PFSK-1 (cell line): ENCODE measurements around the gene ABHD16B.

Source experiments
- FOXP2 ChIP-seq: optimal IDR thresholded peaks from 2 replicates; pipeline ENCODE3; 2011; ENCODE audit warnings: borderline replicate concordance, control low read depth, inconsistent platforms; ENCODE audit not compliant: insufficient read depth; ENCODE audit errors: extremely low read length, extremely low read depth
- POLR2AphosphoS5 ChIP-seq: IDR thresholded peaks from 2 replicates; pipeline ENCODE4 v1.6.1; 2012; ENCODE audit warnings: low read depth, mild to moderate bottlenecking, control low read depth, low read length, moderate library complexity
- REST ChIP-seq, 2 experiments: IDR thresholded peaks; 2 replicates each; pipeline versions ENCODE4 v1.6.1 to v1.8.0; 2011 to 2012; ENCODE audit warnings: low read depth in 2 of 2, low read length in 2 of 2, control low read depth in 1 of 2, inconsistent platforms in 1 of 2, mild to moderate bottlenecking in 1 of 2, moderate library complexity in 1 of 2; ENCODE audit not compliant: insufficient read depth in 1 of 2
- SIN3A ChIP-seq: IDR thresholded peaks from 2 replicates; pipeline ENCODE4 v1.6.1; 2012; ENCODE audit warnings: mild to moderate bottlenecking, low read length, moderate library complexity, borderline replicate concordance; ENCODE audit not compliant: insufficient read depth
- TAF1 ChIP-seq: IDR thresholded peaks from 2 replicates; pipeline ENCODE4 v1.6.1; 2012; ENCODE audit warnings: low read length, control low read depth, borderline replicate concordance; ENCODE audit not compliant: insufficient read depth

ABHD16B gene

GRCh38 chr20:63860325-63861051, 810 bp upstream of the ABHD16B start:
- no peak for TF ChIP-seq SIN3A
- TF ChIP-seq FOXP2: no peak
- no peak for TF ChIP-seq TAF1
- TF ChIP-seq REST (IDR thresholded peaks at IDR 0.05; ENCODE audit: insufficient read depth in 1 of 2, low read depth in 2 of 2, low read length in 2 of 2): no peak
- TF ChIP-seq POLR2AphosphoS5: no peak

DNA sequence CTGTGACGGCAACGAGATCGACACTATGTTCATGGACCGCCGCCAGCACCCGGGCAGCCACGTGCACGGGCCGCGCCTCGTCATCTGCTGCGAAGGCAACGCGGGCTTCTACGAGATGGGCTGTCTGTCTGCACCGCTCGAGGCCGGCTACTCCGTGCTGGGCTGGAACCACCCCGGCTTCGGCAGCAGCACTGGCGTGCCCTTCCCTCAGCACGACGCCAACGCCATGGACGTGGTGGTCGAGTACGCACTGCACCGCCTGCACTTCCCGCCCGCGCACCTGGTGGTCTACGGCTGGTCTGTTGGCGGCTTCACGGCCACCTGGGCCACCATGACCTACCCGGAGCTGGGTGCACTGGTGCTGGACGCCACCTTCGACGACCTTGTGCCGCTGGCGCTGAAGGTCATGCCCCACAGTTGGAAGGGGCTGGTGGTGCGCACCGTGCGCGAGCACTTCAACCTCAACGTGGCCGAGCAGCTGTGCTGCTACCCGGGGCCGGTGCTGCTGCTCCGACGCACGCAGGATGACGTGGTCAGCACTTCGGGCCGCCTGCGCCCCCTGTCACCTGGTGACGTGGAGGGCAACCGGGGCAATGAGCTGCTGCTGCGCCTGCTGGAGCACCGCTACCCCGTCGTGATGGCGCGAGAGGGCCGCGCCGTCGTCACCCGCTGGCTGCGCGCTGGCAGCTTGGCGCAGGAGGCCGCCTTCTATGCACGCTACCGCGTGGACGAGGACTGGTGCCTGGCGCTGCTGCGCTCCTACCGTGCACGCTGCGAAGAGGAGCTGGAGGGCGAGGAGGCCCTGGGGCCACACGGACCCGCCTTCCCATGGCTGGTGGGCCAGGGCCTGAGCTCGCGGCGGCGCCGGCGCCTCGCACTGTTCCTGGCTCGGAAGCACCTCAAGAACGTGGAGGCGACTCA, 943 bp downstream of the ABHD16B start:
- TF ChIP-seq POLR2AphosphoS5 (no peak), REST (IDR thresholded peaks at IDR 0.05; ENCODE audit: insufficient read depth in 1 of 2, low read depth in 2 of 2, low read length in 2 of 2) (no peak), FOXP2 (no peak), SIN3A (no peak), TAF1 (no peak)

- TF ChIP-seq SIN3A (no peak), REST (IDR thresholded peaks at IDR 0.05; ENCODE audit: insufficient read depth in 1 of 2, low read depth in 2 of 2, low read length in 2 of 2) (no peak), TAF1 (no peak), POLR2AphosphoS5 (no peak), FOXP2 (no peak)
Observed at GRCh38 chr20:63863021-63863797, 1.9 kb downstream of the ABHD16B start.

- TF ChIP-seq POLR2AphosphoS5: no peak; the same call in 1 of the 2 replicates
- no peak for TF ChIP-seq TAF1
- TF ChIP-seq SIN3A: no peak
- TF ChIP-seq REST (IDR thresholded peaks at IDR 0.05; ENCODE audit: insufficient read depth in 1 of 2, low read depth in 2 of 2, low read length in 2 of 2): no peak
- TF ChIP-seq FOXP2: no peak
Observed at GRCh38 chr20:63863798-63864544, 2.7 kb downstream of the ABHD16B start.
